NB4 (cell line): ENCODE measurements around the gene BATF2.

Experiments used
- MAX ChIP-seq: IDR thresholded peaks from 2 replicates; pipeline ENCODE4 v1.6.1; 2011; ENCODE audit warnings: low read depth, low read length
- POLR2A ChIP-seq: IDR thresholded peaks from 2 replicates; pipeline ENCODE4 v1.6.1; 2011; ENCODE audit warnings: mild to moderate bottlenecking; ENCODE audit not compliant: insufficient read length; ENCODE audit errors: extremely low read depth
- TF ChIP-seq, protein P1 (sequence below): IDR thresholded peaks from one replicate; pipeline ENCODE4 v1.5.1; 2012; ENCODE audit warnings: low read depth, low read length

- TF ChIP-seq, protein P1, sequence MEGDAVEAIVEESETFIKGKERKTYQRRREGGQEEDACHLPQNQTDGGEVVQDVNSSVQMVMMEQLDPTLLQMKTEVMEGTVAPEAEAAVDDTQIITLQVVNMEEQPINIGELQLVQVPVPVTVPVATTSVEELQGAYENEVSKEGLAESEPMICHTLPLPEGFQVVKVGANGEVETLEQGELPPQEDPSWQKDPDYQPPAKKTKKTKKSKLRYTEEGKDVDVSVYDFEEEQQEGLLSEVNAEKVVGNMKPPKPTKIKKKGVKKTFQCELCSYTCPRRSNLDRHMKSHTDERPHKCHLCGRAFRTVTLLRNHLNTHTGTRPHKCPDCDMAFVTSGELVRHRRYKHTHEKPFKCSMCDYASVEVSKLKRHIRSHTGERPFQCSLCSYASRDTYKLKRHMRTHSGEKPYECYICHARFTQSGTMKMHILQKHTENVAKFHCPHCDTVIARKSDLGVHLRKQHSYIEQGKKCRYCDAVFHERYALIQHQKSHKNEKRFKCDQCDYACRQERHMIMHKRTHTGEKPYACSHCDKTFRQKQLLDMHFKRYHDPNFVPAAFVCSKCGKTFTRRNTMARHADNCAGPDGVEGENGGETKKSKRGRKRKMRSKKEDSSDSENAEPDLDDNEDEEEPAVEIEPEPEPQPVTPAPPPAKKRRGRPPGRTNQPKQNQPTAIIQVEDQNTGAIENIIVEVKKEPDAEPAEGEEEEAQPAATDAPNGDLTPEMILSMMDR = no peak
- TF ChIP-seq POLR2A (no peak), MAX (no peak)
Observed at GRCh38 chr11:64976651-64977050, 20.1 kb downstream of the BATF2 start.
